ENCODE results near the gene MUC20.
"Not testable (repeated sequence)": the region's sequence is repeated elsewhere in the genome, so short reads cannot be mapped to it uniquely, and the experiment has no call there.

DNA sequence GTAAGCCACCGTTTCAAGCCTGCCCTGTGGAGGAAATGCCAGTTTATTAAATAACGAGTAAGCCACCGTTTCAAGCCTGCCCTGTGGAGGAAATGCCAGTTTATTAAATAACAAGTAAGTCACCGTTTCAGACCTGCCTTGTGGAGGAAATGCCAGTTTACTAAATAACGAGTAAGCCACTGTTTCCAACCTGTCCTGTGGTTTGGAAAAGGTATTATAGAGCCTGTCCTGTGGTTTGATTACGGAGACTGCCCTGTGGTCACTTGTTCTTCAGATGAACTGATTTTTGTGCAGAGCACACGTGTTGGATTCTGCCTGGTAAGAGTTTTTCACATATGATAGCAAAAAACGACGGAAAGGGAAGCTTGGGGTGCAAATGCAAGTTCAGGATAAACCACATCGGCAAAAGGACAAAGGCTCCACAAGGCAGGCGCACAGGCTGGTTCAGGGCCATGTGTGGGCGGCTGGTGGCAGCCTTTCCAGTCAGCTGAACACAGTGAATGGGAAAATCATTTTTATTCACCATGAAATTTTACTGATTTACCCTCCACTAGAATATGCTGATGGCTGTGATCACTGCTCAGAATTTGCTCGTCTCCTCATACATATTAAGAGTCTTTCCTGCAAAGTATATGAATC is 38.6 kb upstream of the MUC20 start:
- not testable (repeated sequence) for TF ChIP-seq POLR2AphosphoS5, POLR2A (IDR thresholded peaks at IDR 0.05; ENCODE audit: low read depth, low read length)

Measured in GM12892 (cell line).